SK-N-DZ (cell line): Measurements from ENCODE around the gene HLA-DQA1. TPM values are rescaled to one million over a fixed set of nuclear protein-coding genes. Genes with fewer than 3 reads are reported as not detected.
"Not testable (repeated sequence)": the region's sequence is repeated elsewhere in the genome, so short reads cannot be mapped to it uniquely, and the experiment has no call there.

Experiments
- DNase-seq: peaks from one replicate; pipeline ENCODE4 v3.0.0-alpha.2; 2015; ENCODE audit warnings: low spot score
- polyA plus RNA-seq, 2 experiments: library from polyadenylated mRNA; depleted of rRNA; stranded (reverse); fragments of >200 nt; gene quantifications; 2 replicates each; pipeline ENCODE4 v1.2.3, GENCODE V29; 2014

HLA-DQA1 gene
- polyA plus RNA-seq (2014; cell fraction: cytosol; rRNA removed) = not detected in 2 replicates
- polyA plus RNA-seq (2014; cell fraction: nucleus; rRNA removed) = not detected in 2 replicates

DNA sequence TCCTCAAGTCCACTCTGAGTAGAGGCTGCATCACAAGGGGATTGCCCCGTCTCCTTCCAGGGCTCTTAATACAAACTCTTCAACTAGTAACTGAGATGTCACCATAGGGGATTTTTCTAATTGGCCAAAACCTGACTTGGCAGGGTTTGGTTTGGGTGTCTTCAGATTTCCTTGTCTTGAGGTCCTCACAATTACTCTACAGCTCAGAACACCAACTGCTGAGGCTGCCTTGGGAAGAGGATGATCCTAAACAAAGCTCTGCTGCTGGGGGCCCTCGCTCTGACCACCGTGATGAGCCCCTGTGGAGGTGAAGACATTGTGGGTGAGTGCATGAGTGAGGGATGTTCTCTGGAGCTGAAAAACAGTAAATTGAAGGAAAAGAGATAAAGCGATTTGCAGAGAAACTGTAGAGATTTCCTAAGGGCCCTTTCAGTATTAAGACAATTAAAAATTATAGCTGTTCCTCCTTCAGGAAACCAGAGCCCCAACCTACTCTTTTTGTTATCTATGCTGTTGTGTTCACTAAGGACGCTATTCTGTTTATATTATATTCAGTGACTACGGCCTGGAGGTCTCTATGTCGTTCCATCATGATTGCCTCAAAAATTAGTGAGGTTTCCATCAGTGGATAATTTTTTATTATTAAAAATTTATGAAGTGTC lies at the start of gene HLA-DQA1:
Gene HLA-DQA1 (plus strand): TSS at position 188 of the 662 bp plus-strand sequence. CDS start 53 bp downstream, at position 241.
- DNase-seq = no peak

DNA sequence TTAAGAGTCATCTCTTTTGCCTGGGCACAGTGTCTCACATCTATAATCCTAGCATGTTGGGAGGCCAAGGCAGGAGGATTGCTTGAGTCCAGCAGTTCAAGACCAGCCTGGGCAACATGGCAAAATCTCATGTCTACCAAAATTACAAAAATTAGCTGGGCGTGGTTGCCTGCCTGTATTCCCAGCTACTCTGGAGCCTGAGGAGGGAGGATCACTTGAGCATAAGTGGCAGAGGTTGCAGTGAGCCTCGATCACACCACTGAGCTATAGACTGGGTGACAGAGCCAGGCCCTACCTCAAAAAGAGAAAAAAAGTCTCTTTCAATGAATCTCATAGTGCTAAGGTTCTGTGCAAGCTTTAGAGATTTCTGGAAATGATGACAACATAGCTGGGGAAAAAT lies 49.0 kb upstream of the HLA-DQA1 start:
- DNase-seq = no peak

DNA sequence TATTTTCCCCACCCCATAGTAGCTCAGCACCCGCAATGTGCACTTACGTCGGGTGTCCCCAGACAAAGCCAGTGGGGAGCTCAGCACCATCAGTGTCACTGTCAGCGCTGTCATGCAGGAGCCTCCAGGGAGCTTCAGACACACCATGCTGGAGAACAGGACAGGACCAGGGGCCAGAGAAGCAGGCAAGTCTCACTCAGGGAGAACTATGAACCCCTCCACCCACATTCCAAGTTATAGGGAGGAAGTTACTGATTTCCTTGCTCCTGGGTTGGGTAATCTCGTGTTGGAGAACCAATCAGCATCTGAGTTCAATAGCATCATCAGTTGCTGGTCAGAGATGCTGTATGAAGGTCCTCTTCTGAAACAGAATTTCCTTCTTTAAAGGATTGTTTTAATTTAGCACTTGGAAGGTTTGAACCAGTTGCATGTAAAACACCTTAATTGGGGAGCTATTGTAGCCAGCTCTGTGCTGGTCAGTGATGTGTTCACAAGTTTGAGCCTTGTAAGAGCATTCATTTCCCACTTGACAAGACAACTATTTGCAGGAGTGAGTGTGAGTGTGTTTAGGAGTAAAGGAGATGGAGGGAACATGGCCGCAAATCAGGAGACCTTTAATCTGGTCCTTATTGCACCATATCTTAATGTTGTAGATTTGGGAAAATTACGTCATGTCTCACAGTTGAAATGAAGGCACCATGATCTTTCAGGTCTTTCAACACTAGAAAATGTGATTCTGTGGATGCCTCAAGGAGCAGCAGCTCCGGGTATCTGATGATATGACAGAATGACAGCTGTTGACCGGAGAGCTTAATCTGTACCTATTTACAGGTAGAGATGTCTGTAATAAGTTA lies 47.4 kb upstream of the HLA-DQA1 start, which contains the start of gene HLA-DRB1:
Gene HLA-DRB1 (minus strand): TSS at position 253 of the 854 bp plus-strand sequence. CDS start 106 bp downstream, at position 147.
- DNase-seq = no peak

DNA sequence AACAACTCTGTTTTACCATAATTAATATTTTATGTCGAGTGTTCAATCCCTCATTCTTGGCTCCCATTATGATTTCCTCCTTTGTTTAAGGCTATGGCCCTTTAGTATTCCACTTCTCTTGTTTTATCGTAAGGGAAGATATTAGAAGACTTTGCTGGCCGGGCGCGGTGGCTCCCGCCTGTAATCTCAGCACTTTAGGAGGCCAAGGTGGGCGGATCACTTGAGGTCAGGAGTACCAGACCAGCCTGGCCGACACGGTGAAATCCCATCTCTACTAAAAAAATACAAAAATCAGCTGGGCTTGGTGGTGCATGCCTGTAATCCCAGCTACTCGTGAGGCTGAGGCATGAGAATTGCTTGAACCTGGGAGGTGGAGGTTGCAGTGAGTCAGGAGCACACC lies 46.5 kb upstream of the HLA-DQA1 start:
- not testable (repeated sequence) for DNase-seq

DNA sequence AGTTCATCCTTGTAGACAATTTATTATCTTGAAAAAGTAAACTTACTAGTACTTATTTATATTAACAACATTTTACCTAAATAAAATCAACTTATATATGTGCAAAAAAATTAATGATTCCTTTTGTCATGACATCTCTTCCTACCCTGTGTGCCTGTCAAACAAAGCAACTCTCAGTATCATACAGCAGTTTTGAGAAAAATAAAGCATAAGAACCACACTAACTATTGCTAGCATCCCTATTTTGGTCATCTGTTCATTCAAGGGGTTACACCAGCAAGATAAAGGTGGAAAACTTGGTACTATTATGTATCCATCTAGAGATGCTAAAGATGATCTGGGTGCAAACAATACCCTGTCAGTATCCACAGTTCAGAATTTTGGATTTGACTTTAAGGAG lies 40.2 kb upstream of the HLA-DQA1 start:
- no peak for DNase-seq

- DNase-seq = no peak
Measured at GRCh38 chr6:32602383-32602782, 34.8 kb upstream of the HLA-DQA1 start.

DNA sequence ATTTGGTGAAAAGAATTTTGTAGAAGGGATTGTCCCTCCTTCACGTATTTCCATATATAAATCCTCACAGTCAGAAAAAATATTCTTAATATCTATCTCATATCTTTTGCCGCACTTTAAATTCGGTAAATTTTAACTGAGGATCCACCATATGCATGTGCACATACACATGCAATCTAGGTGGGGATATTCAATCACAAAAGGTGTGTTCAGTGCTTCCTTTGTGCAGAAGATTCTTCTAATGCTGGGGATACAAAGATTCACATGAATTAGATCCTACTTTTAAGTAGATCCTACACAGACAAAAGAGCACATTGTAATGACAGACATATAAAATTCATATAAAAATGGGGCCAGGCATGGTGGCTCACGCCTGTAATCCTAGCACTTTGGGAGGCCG lies 34.0 kb upstream of the HLA-DQA1 start:
- no peak for DNase-seq

GRCh38 chr6:32603888-32604287 lies 33.3 kb upstream of the HLA-DQA1 start:
- DNase-seq = no peak

- DNase-seq = no peak
Measured at GRCh38 chr6:32604434-32604877, 32.8 kb upstream of the HLA-DQA1 start.

GRCh38 chr6:32607263-32607987 lies 29.8 kb upstream of the HLA-DQA1 start:
- DNase-seq = no peak

DNA sequence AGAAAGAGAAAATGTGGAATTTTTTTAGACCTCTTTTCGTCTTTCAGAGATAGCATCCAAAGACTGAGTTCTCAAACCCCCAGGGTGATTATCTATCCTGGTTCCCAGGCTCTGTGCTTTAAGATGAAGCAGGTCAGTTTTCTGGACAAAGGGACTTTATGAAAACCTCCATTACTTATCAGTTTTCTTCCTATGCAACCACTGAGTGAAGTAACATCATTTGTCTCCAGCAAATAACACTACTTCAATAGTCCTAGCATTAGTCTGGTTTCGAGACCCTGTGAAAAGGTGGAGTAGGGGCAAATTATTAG lies 29.3 kb upstream of the HLA-DQA1 start:
- DNase-seq = no peak

- no peak for DNase-seq
Measured at GRCh38 chr6:32608362-32608761, 28.8 kb upstream of the HLA-DQA1 start.

GRCh38 chr6:32609391-32609730 lies 27.8 kb upstream of the HLA-DQA1 start:
- no peak for DNase-seq

GRCh38 chr6:32609731-32610640 lies 27.2 kb upstream of the HLA-DQA1 start:
- DNase-seq = peak; percentile 47

DNA sequence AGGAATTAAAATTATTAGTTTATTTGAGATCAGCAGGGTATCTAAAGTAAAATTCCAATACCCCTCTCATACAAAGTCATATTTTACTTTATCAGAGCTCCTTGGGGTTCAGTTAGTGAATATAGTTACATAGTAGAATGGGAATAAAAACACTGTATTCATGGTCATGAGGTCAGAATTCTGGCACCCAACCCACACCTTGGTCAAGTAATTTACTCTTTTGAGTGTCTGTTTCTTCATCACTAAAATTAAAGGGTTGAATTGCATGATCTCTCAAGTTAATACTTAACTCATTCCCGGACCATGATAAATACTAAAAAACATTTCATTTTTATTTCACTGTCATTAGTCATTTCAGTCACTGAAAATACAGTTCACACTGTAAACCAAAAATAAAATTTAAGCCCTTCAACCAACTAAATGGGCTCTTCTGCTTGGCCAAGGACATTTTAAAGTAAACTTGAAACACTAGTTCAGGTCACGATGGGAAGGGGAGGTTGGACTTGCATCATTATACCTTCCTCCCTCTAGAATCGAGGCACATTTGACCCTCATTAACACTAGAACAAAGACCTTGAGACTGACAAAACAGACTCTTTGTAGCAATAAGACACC lies 26.4 kb upstream of the HLA-DQA1 start:
- DNase-seq = no peak

- no peak for DNase-seq
Measured at GRCh38 chr6:32613475-32613874, 23.7 kb upstream of the HLA-DQA1 start.

- DNase-seq = no peak
Measured at GRCh38 chr6:32614366-32615081, 22.7 kb upstream of the HLA-DQA1 start.

DNA sequence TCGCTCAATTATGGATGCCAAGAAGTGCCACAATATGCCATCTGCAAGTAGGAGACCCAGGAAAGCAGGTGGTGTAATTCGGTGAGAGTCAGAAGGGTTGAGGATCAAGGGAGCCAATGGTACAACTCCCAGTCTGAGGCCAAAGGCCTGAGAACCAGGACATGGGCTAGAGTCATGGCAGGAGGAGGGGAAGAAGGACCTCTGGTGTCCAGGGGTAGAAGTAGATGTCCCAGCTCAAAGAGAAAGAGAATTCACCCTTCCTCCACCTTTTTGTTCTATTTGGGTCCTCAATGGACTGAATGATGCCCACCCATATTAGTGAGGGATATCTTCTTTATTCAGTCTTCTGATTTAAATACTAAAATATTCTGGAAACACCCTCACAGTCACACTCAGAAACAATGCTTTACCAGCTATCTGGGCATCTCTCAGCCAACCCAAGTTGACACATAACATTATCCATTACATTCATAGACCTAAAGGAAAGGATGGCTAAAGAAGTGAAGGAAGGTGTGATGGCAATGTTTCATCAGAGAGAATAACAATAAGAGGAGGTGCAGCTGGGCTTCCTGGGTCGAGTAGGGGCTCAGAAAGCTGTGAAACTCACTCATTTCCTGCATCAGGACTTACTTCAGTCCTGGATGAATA lies 21.2 kb upstream of the HLA-DQA1 start:
- no peak for DNase-seq

- no peak for DNase-seq
Measured at GRCh38 chr6:32617751-32618150, 19.5 kb upstream of the HLA-DQA1 start.
